ENCODE data around the gene MTOR.
A peak's percentile ranks its signal among the peaks of the same experiment; 100 is the strongest.
"Not testable (repeated sequence)": the region's sequence is repeated elsewhere in the genome, so short reads cannot be mapped to it uniquely, and the experiment has no call there.

MTOR gene

GRCh38 chr1:11279630-11280029 lies 17.3 kb upstream of the MTOR start:
- DNase-seq = no peak

- DNase-seq = no peak
Observed at GRCh38 chr1:11279152-11279551, 16.8 kb upstream of the MTOR start.

GRCh38 chr1:11273595-11274234 lies 11.4 kb upstream of the MTOR start:
- no peak for DNase-seq

- peak; percentile 81 to 83 for DNase-seq
Observed at GRCh38 chr1:11272832-11273594, 10.7 kb upstream of the MTOR start, which contains the start of gene UBIAD1. Gene UBIAD1, plus strand, starts transcription at chr1:11273198. Its CDS starts 334 bp downstream, at chr1:11273532.

GRCh38 chr1:11272544-11272831 lies 10.1 kb upstream of the MTOR start:
- no peak for DNase-seq

- DNase-seq = not testable (repeated sequence)
Observed at GRCh38 chr1:11267350-11268337, 5.3 kb upstream of the MTOR start.

- DNase-seq = no peak
Observed at GRCh38 chr1:11266268-11267074, 4.1 kb upstream of the MTOR start.

- no peak for DNase-seq
Observed at GRCh38 chr1:11256299-11256698, 6.1 kb downstream of the MTOR start.

- no peak for DNase-seq
Observed at GRCh38 chr1:11253226-11253625, 9.1 kb downstream of the MTOR start.

GRCh38 chr1:11252538-11252937 lies 9.8 kb downstream of the MTOR start:
- no peak for DNase-seq

- DNase-seq = no peak
Observed at GRCh38 chr1:11248169-11248568, 14.2 kb downstream of the MTOR start.

GRCh38 chr1:11245904-11246719 lies 16.2 kb downstream of the MTOR start:
- DNase-seq = no peak

- no peak for DNase-seq
Observed at GRCh38 chr1:11245248-11245647, 17.1 kb downstream of the MTOR start.

GRCh38 chr1:11238311-11238710 lies 24.0 kb downstream of the MTOR start:
- no peak for DNase-seq

- no peak for DNase-seq
Observed at GRCh38 chr1:11237356-11237755, 25.0 kb downstream of the MTOR start.

GRCh38 chr1:11233208-11233607 lies 29.1 kb downstream of the MTOR start:
- no peak for DNase-seq

GRCh38 chr1:11229203-11229602 lies 33.1 kb downstream of the MTOR start:
- no peak for DNase-seq

GRCh38 chr1:11227106-11228077 lies 35.0 kb downstream of the MTOR start:
- no peak for DNase-seq

GRCh38 chr1:11216074-11216473 lies 46.3 kb downstream of the MTOR start:
- DNase-seq = no peak

GRCh38 chr1:11215381-11216005 lies 46.9 kb downstream of the MTOR start:
- DNase-seq = no peak
